Epithelial cell of esophagus (primary cell): ENCODE data around the gene TMEFF2.

Experiments used
- DNase-seq: peaks from one replicate; pipeline ENCODE4 v3.0.0; 2010; ENCODE audit warnings: low read depth
- H3K4me3 ChIP-seq: 2 replicates; pipeline ENCODE4 v1.5.1; 2011; ENCODE audit warnings: mild to moderate bottlenecking, low read length, control low read depth
- TF ChIP-seq, protein P1 (sequence below): IDR thresholded peaks from 2 replicates; pipeline ENCODE4 v1.5.1; 2011; ENCODE audit warnings: low read depth, mild to moderate bottlenecking, low read length, control low read depth, inconsistent platforms; ENCODE audit not compliant: insufficient read depth; ENCODE audit errors: missing control alignments

TMEFF2 gene

DNA sequence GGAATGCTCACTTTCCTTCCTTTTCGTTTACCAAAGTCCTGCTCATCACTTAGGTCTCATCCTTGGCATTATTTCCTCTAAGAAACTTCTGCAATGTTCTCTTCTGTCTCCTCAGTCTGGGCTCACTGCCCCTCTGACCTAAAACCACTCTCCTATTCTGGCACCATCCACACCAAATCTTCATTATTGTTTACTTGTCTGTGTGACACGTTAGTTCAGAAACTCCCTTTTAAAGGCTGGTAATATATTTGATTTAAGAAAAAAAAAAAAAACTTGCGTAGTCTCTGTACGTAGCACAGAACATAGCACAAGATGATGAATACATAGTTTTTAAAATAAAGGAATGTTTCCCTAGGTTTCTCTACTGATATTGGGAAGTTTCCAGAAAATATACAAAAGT is 229.0 kb downstream of the TMEFF2 start:
- H3K4me3 ChIP-seq, result no peak overlapping the region
- TF ChIP-seq, protein P1, sequence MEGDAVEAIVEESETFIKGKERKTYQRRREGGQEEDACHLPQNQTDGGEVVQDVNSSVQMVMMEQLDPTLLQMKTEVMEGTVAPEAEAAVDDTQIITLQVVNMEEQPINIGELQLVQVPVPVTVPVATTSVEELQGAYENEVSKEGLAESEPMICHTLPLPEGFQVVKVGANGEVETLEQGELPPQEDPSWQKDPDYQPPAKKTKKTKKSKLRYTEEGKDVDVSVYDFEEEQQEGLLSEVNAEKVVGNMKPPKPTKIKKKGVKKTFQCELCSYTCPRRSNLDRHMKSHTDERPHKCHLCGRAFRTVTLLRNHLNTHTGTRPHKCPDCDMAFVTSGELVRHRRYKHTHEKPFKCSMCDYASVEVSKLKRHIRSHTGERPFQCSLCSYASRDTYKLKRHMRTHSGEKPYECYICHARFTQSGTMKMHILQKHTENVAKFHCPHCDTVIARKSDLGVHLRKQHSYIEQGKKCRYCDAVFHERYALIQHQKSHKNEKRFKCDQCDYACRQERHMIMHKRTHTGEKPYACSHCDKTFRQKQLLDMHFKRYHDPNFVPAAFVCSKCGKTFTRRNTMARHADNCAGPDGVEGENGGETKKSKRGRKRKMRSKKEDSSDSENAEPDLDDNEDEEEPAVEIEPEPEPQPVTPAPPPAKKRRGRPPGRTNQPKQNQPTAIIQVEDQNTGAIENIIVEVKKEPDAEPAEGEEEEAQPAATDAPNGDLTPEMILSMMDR, result no peak
- DNase-seq, result no peak

DNA sequence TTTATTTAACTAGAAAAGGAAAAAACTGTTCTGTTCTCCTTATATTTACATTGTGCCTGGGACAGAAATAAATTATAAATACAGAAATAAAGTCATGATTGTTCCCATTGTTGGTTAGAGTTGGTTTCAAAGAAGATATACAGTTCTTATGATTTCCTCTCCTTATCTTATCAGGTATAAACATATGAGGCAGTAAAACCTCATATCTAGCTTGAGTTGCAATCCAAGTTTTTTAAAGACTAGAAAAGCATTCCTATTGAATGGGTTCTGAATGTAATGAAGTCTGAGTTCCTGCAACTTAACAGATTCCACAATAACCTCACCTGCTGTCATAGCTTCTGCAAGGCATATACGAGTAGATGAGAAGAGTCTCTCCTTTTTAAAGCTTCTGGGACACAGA is 233.2 kb downstream of the TMEFF2 start:
- no peak overlapping the region for H3K4me3 ChIP-seq
- DNase-seq, result no peak

GRCh38 chr2:191959209-191959608 is 235.5 kb downstream of the TMEFF2 start:
- DNase-seq, result no peak
- TF ChIP-seq, protein P1, result no peak
- no peak overlapping the region for H3K4me3 ChIP-seq

More for the DNA sequence above, 233.2 kb downstream of the TMEFF2 start:
- TF ChIP-seq, protein P1, result no peak

DNA sequence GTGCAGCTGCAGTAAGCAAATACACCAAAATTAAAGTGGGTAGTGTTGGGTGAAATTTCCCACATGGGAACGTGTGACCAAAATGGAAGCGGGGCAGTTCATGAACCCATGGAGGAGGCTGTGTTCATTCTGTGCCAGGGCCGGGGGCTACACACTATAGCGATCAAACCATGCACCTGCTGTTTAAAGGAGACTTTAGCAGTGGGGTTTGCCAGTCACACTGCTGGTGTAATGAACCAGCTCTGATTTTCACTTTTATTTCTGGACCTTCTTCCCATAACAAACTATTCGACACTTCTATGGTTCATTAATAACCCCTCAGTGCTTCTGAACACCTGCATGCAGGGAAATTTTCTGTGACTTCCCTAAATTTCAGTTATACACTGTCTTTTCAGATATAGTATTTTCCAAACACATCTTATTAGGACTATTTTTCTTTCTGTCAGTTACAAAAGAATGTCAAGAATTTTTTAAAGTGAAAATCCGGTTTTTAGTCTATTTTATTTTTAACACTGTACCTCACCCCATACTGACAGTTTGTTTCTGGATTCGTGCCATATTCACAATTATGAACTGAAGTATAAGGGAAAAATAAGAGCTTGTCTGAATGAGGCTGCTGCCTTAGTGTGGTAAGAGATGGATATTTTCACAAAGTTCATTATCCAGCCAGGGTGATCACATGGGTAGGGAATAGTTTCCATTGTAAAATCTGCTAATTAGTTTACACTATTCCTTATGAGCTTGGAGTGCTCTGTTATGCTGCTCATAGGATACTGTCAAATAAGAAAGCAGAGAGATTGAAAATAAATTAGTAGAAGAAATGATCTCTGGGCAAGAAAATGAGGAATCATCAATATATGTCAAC is 236.5 kb downstream of the TMEFF2 start:
- DNase-seq, result no peak
- no peak overlapping the region for H3K4me3 ChIP-seq
- TF ChIP-seq, protein P1, result no peak

GRCh38 chr2:191954451-191954850 is 240.3 kb downstream of the TMEFF2 start:
- H3K4me3 ChIP-seq, result no peak overlapping the region
- TF ChIP-seq, protein P1, result no peak
- peak; percentile 9 for DNase-seq

- TF ChIP-seq, protein P1, result no peak
- DNase-seq, result no peak
- H3K4me3 ChIP-seq, result no peak overlapping the region
Measured at GRCh38 chr2:191952515-191953270, 242.0 kb downstream of the TMEFF2 start.
